GM12892 (cell line): Measurements from ENCODE around the gene CHGA.

Experiments
- POLR2AphosphoS5 ChIP-seq: IDR thresholded peaks from 2 replicates; pipeline ENCODE4 v1.6.1; 2011; ENCODE audit warnings: low read depth, low read length, control low read depth
- TAF1 ChIP-seq: IDR thresholded peaks from 2 replicates; pipeline ENCODE4 v1.6.1; 2011; ENCODE audit warnings: low read depth, mild to moderate bottlenecking, control low read depth, low read length, borderline replicate concordance

DNA sequence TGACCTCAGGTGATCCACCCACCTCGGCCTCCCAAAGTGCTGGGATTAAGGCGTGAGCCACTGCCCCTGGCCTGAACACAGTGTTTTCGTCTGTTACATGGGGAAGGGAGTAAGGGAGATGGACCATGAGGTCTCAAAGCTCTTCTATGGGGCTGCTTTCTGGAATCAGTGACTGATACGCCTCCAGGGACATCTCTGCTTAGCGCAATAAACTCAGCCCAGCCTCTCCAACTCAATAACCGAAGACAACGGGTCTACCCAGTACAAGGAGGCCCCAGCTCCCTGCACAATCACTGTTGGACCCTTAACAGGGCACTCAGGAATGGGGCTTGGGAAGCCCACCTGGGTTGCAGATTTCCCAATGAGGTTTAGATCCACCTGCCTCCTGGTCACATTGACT, 42.6 kb upstream of the CHGA start:
- TF ChIP-seq POLR2AphosphoS5 = no peak
- no peak for TF ChIP-seq TAF1
